Liver (tissue), 9 donors: ENCODE data around the gene PLIN3. TPM values are rescaled to one million over a fixed set of nuclear protein-coding genes. Genes with fewer than 3 reads are reported as not detected.

ENCODE experiments used
- DNase-seq: peaks from one replicate; pipeline ENCODE4 v3.0.0-alpha.2; 2017; ENCODE audit warnings: low spot score
- H3K27ac ChIP-seq, 2 donors: one replicate each; pipeline ENCODE4 v1.7.0; 2013; ENCODE audit warnings: inconsistent platforms in 2 of 2, low read length in 2 of 2, control low read depth in 1 of 2, low read depth in 1 of 2, mild to moderate bottlenecking in 1 of 2
- H3K27me3 ChIP-seq, 4 donors: one replicate each; pipeline versions ENCODE4 v1.6.1 to v1.7.0; 2013; ENCODE audit warnings: low read length in 3 of 4, inconsistent platforms in 1 of 4, mild to moderate bottlenecking in 1 of 4, moderate library complexity in 1 of 4; ENCODE audit not compliant: control insufficient read depth in 4 of 4, insufficient read depth in 4 of 4
- H3K36me3 ChIP-seq, 4 donors: one replicate each; pipeline versions ENCODE4 v1.6.1 to v1.7.0; 2013; ENCODE audit warnings: low read length in 3 of 4, mild to moderate bottlenecking in 3 of 4, low read depth in 1 of 4, moderate library complexity in 1 of 4; ENCODE audit not compliant: control insufficient read depth in 4 of 4, insufficient read depth in 3 of 4
- H3K4me1 ChIP-seq, 4 donors: one replicate each; pipeline versions ENCODE4 v1.6.1 to v1.7.0; 2013; ENCODE audit warnings: low read length in 3 of 4, mild to moderate bottlenecking in 3 of 4, moderate library complexity in 1 of 4; ENCODE audit not compliant: control insufficient read depth in 4 of 4, insufficient read depth in 4 of 4
- H3K4me3 ChIP-seq, 3 donors: one replicate each; pipeline versions ENCODE4 v1.6.1 to v1.7.0; 2013; ENCODE audit warnings: low read length in 3 of 3, control low read depth in 1 of 3, low read depth in 1 of 3, mild to moderate bottlenecking in 1 of 3
- H3K9ac ChIP-seq, 2 donors: one replicate each; pipeline ENCODE4 v1.7.0; 2013; ENCODE audit warnings: low read length in 2 of 2, mild to moderate bottlenecking in 2 of 2, moderate library complexity in 2 of 2, control low read depth in 1 of 2, low read depth in 1 of 2
- H3K9me3 ChIP-seq, 4 donors: one replicate each; pipeline versions ENCODE4 v1.6.1 to v1.7.0; 2013; ENCODE audit warnings: low read length in 3 of 4; ENCODE audit not compliant: control insufficient read depth in 4 of 4
- CTCF ChIP-seq: fragments of 150-350 bp; IDR thresholded peaks from 2 replicates; pipeline ENCODE4 v1.5.1; 2017; ENCODE audit warnings: improper control_type of control experiment, low read depth, low read length; ENCODE audit not compliant: missing input control
- FOXA1 ChIP-seq: IDR thresholded peaks from 2 replicates; pipeline ENCODE4 v1.6.1; 2016; ENCODE audit warnings: antibody characterized with exemption
- FOXA2 ChIP-seq: IDR thresholded peaks from 2 replicates; pipeline ENCODE4 v1.6.1; 2016; ENCODE audit warnings: antibody characterized with exemption
- GABPA ChIP-seq, 2 donors: IDR thresholded peaks in 1 of 2; conservative IDR thresholded peaks in 1 of 2; 2 replicates each; pipeline ENCODE4 v1.6.1; 2016; ENCODE audit warnings: antibody characterized with exemption in 2 of 2, mild to moderate bottlenecking in 1 of 2, moderate library complexity in 1 of 2
- HNF4A ChIP-seq, 2 donors: conservative IDR thresholded peaks; 2 replicates each; pipeline ENCODE4 v1.6.1; 2016; ENCODE audit warnings: antibody characterized with exemption in 2 of 2, mild to moderate bottlenecking in 2 of 2
- JUND ChIP-seq, 2 donors: IDR thresholded peaks; 2 replicates each; pipeline ENCODE4 v1.6.1; 2016; ENCODE audit warnings: antibody characterized with exemption in 2 of 2
- NR2F2 ChIP-seq: IDR thresholded peaks from 2 replicates; pipeline ENCODE4 v1.6.1; 2016; ENCODE audit warnings: antibody characterized with exemption
- RAD21 ChIP-seq, 2 donors: IDR thresholded peaks; 2 replicates each; pipeline ENCODE4 v1.6.1; 2016; ENCODE audit warnings: antibody characterized with exemption in 2 of 2, mild to moderate bottlenecking in 2 of 2
- SP1 ChIP-seq: IDR thresholded peaks from 2 replicates; pipeline ENCODE4 v1.6.1; 2018; ENCODE audit warnings: antibody characterized with exemption, mild to moderate bottlenecking
- TAF1 ChIP-seq: conservative IDR thresholded peaks from 2 replicates; pipeline ENCODE4 v1.6.1; 2016; ENCODE audit warnings: antibody characterized with exemption, mild to moderate bottlenecking
- WGBS: extraction: QIAGEN DNeasy Blood & Tissue Kit; methylation state at CpG from one replicate; pipeline ENCODE4 v1.1.7; 2013; 5-methylcytosine and 5-hydroxymethylcytosine counted together
- polyA plus RNA-seq, 2 donors: library from polyadenylated mRNA; stranded (reverse) in 1 of 2; unstranded in 1 of 2; fragments of 200-250 nt in 1 of 2; fragments of >200 nt in 1 of 2; fragmentation: Nextera tagmentation in 1 of 2; extraction: Ambion mirVana in 1 of 2; gene quantifications; one replicate each; pipeline versions ENCODE4 v1.2.1 to v1.2.3, GENCODE V29; 2013 to 2015
- total RNA-seq, 2 donors: library from RNA; depleted of rRNA; stranded (reverse); fragments of >200 nt; gene quantifications; one replicate each; pipeline ENCODE4 v1.2.3, GENCODE V29; 2014
- TF ChIP-seq, protein P1 (sequence below): IDR thresholded peaks from 2 replicates; pipeline ENCODE4 v1.6.1; 2016; ENCODE audit warnings: antibody characterized with exemption, mild to moderate bottlenecking
- TF ChIP-seq, protein P2 (sequence below): IDR thresholded peaks from 2 replicates; pipeline ENCODE4 v1.6.1; 2016; ENCODE audit warnings: antibody characterized with exemption
- TF ChIP-seq, protein P3 (sequence below): IDR thresholded peaks from 2 replicates; pipeline ENCODE4 v1.6.1; 2016; ENCODE audit warnings: antibody characterized with exemption
- donor health status: healthy.
- donor health status: healthy.
- donor health status: healthy.
- donor health status: healthy.
- donor health status: healthy.

PLIN3 gene
- total and polyA plus RNA-seq, 4 donors: 16.9 to 30.2 (median 20.7) TPM

- Histone ChIP-seq H3K27me3 (no peaks in the 10 kb centered on the region), H3K9me3 (no peaks in the 10 kb centered on the region), H3K36me3 (peaks cover 0 to 5% (median 2%) of the 10 kb centered on the region in 4 donors), H3K4me3 (no peak overlapping the region), H3K27ac (peak overlapping the region; percentile 1 to 28), H3K4me1 (peaks cover 0 to 12% (median 6%) of the 10 kb centered on the region in 4 donors), H3K9ac (no peak overlapping the region)
- no peak for TF ChIP-seq FOXA1
- peak; percentile 43 for TF ChIP-seq SP1
- no peak for DNase-seq
- 43% methylated on average over 23 of the region's 23 CpGs for WGBS
Observed at GRCh38 chr19:4800591-4801081, 66.8 kb downstream of the PLIN3 start.

GRCh38 chr19:4795400-4795799 lies 72.1 kb downstream of the PLIN3 start:
- TF ChIP-seq RAD21 (IDR thresholded peaks at IDR 0.05) (no peak), FOXA2 (no peak), NR2F2 (no peak), HNF4A (conservative IDR thresholded peaks at IDR 0.05) (no peak), JUND (IDR thresholded peaks at IDR 0.05) (no peak), GABPA (IDR thresholded peaks at IDR 0.05 in 1 of 2, conservative IDR thresholded peaks at IDR 0.05 in 1 of 2) (no peak), TAF1 (no peak), CTCF (no peak)
- TF ChIP-seq, protein P1, sequence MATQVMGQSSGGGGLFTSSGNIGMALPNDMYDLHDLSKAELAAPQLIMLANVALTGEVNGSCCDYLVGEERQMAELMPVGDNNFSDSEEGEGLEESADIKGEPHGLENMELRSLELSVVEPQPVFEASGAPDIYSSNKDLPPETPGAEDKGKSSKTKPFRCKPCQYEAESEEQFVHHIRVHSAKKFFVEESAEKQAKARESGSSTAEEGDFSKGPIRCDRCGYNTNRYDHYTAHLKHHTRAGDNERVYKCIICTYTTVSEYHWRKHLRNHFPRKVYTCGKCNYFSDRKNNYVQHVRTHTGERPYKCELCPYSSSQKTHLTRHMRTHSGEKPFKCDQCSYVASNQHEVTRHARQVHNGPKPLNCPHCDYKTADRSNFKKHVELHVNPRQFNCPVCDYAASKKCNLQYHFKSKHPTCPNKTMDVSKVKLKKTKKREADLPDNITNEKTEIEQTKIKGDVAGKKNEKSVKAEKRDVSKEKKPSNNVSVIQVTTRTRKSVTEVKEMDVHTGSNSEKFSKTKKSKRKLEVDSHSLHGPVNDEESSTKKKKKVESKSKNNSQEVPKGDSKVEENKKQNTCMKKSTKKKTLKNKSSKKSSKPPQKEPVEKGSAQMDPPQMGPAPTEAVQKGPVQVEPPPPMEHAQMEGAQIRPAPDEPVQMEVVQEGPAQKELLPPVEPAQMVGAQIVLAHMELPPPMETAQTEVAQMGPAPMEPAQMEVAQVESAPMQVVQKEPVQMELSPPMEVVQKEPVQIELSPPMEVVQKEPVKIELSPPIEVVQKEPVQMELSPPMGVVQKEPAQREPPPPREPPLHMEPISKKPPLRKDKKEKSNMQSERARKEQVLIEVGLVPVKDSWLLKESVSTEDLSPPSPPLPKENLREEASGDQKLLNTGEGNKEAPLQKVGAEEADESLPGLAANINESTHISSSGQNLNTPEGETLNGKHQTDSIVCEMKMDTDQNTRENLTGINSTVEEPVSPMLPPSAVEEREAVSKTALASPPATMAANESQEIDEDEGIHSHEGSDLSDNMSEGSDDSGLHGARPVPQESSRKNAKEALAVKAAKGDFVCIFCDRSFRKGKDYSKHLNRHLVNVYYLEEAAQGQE: no peak
- TF ChIP-seq, protein P2, sequence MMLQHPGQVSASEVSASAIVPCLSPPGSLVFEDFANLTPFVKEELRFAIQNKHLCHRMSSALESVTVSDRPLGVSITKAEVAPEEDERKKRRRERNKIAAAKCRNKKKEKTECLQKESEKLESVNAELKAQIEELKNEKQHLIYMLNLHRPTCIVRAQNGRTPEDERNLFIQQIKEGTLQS: no peak
- TF ChIP-seq, protein P3, sequence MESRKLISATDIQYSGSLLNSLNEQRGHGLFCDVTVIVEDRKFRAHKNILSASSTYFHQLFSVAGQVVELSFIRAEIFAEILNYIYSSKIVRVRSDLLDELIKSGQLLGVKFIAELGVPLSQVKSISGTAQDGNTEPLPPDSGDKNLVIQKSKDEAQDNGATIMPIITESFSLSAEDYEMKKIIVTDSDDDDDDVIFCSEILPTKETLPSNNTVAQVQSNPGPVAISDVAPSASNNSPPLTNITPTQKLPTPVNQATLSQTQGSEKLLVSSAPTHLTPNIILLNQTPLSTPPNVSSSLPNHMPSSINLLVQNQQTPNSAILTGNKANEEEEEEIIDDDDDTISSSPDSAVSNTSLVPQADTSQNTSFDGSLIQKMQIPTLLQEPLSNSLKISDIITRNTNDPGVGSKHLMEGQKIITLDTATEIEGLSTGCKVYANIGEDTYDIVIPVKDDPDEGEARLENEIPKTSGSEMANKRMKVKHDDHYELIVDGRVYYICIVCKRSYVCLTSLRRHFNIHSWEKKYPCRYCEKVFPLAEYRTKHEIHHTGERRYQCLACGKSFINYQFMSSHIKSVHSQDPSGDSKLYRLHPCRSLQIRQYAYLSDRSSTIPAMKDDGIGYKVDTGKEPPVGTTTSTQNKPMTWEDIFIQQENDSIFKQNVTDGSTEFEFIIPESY: no peak
- Histone ChIP-seq H3K27ac (no peak overlapping the region), H3K9me3 (no peaks in the 10 kb centered on the region), H3K4me3 (no peak overlapping the region), H3K4me1 (peaks cover 6 to 35% (median 31%) of the 10 kb centered on the region in 4 donors), H3K27me3 (no peaks in the 10 kb centered on the region), H3K36me3 (peaks cover 7 to 16% (median 12%) of the 10 kb centered on the region in 4 donors), H3K9ac (no peak overlapping the region)
- WGBS: 92% methylated on average over 9 of the region's 9 CpGs
- no peak for DNase-seq
